A673 (cell line): Measurements from ENCODE around the gene KIF9. TPM values are rescaled to one million over a fixed set of nuclear protein-coding genes. Genes with fewer than 3 reads are reported as not detected.

Experiments used
- total RNA-seq: library from RNA; stranded (reverse); gene quantifications from 2 replicates; pipeline ENCODE4 v1.2.3, GENCODE V29; 2021

KIF9 gene
- total RNA-seq, 1 experiment from 2014 or later = 4.7 TPM

Other genes starting within 250 kb of the KIF9 start
- 28.8 and 29.3 TPM in 2 replicates for gene SETD2, start 118.7 kb downstream of the KIF9 start, total RNA-seq
- 22.6 and 22.7 TPM in 2 replicates for gene KLHL18, start 145 bp upstream of the KIF9 start, total RNA-seq
- 24.0 and 26.6 TPM in 2 replicates for gene PTPN23, start 98.2 kb upstream of the KIF9 start, total RNA-seq
- 43.4 and 48.2 TPM in 2 replicates for gene SCAP, start 193.1 kb upstream of the KIF9 start, total RNA-seq
- 46.2 and 53.5 TPM in 2 replicates for gene ELP6, start 230.9 kb upstream of the KIF9 start, total RNA-seq